Aorta (tissue), 5 donors: Measurements from ENCODE around the gene MYL6B. TPM values are rescaled to one million over a fixed set of nuclear protein-coding genes. Genes with fewer than 3 reads are reported as not detected.
A peak's percentile ranks its signal among the peaks of the same experiment; 100 is the strongest.

ENCODE experiments used
- ATAC-seq: fragments of 200-7000 bp; cut with Tn5 transposase; one replicate; pipeline ENCODE4 v1.9.1; 2022; ENCODE audit warnings: moderate library complexity; ENCODE audit not compliant: low FRiP score
- DNase-seq, 2 donors: peaks; one replicate each; pipeline ENCODE4 v3.0.0-alpha.2; 2020
- H3K27ac ChIP-seq, 2 donors: one replicate each; pipeline ENCODE4 v1.5.1; 2013; ENCODE audit warnings: low read length in 2 of 2, mild to moderate bottlenecking in 2 of 2, moderate library complexity in 2 of 2, control low read depth in 1 of 2, inconsistent platforms in 1 of 2, low read depth in 1 of 2
- H3K27me3 ChIP-seq, 2 donors: one replicate each; pipeline ENCODE4 v1.6.1; 2013; ENCODE audit warnings: control low read depth in 1 of 2, low read length in 1 of 2, mild to moderate bottlenecking in 1 of 2, moderate library complexity in 1 of 2; ENCODE audit not compliant: insufficient read depth in 2 of 2, control insufficient read depth in 1 of 2
- H3K36me3 ChIP-seq, 2 donors: one replicate each; pipeline ENCODE4 v1.6.1; 2013; ENCODE audit warnings: control low read depth in 1 of 2, low read length in 1 of 2, mild to moderate bottlenecking in 1 of 2; ENCODE audit not compliant: insufficient read depth in 2 of 2, control insufficient read depth in 1 of 2
- H3K4me1 ChIP-seq, 2 donors: one replicate each; pipeline ENCODE4 v1.6.1; 2013; ENCODE audit warnings: low read length in 2 of 2, control low read depth in 1 of 2, mild to moderate bottlenecking in 1 of 2, moderate library complexity in 1 of 2; ENCODE audit not compliant: insufficient read depth in 2 of 2, control insufficient read depth in 1 of 2
- H3K4me3 ChIP-seq, 2 donors: one replicate each; pipeline ENCODE4 v1.5.1; 2013; ENCODE audit warnings: low read length in 2 of 2, control low read depth in 1 of 2, mild to moderate bottlenecking in 1 of 2
- H3K9me3 ChIP-seq: one replicate; pipeline ENCODE4 v1.6.1; 2013; ENCODE audit warnings: mild to moderate bottlenecking, low read length; ENCODE audit not compliant: control insufficient read depth
- WGBS, 2 donors: extraction: QIAGEN DNeasy Blood & Tissue Kit; methylation state at CpG; one replicate each; pipeline ENCODE4 v1.1.7; 2013; 5-methylcytosine and 5-hydroxymethylcytosine counted together
- intact Hi-C, 2 donors: fragments of 100-400 bp; cut with DNase I; formaldehyde crosslinking; loops; one replicate each; pipeline versions ENCODE4 v1.14.2 to v1.15.0; 2022
- polyA plus RNA-seq, 2 donors: library from polyadenylated mRNA; stranded (reverse); fragments of 200-250 nt; gene quantifications; one replicate each; pipeline ENCODE4 v1.2.3, GENCODE V29; 2013
- total RNA-seq, 2 donors: library from RNA; stranded (reverse); fragmentation: NEBNext Ultra II Directional; extraction: Animal tissue kit (Norgen Biotek cat#: 25700); gene quantifications; one replicate each; pipeline ENCODE4 v1.2.1, GENCODE V29; 2021
- donor health status: healthy with polysubstance abuse.
- donor health status: Bipolar disorder and iron deficiency.
- donor health status: DM: no; HTN: no; CAD: no.
- donor health status: DM: no; HTN: no; CAD: no.
- donor health status: DM: yes; HTN: yes; CAD: no.

The MYL6B gene
- total and polyA plus RNA-seq, 4 donors: 30.2 to 101 (median 50.4) TPM

GRCh38 chr12:56141946-56142784 lies 10.2 kb upstream of the MYL6B start:
- Histone ChIP-seq H3K36me3 (peaks cover 6 to 17% of the 10 kb centered on the region in 2 donors), H3K4me1 (no peaks in the 10 kb centered on the region), H3K4me3 (no peak overlapping the region), H3K27ac (no peak overlapping the region), H3K9me3 (no peaks in the 10 kb centered on the region), H3K27me3 (no peaks in the 10 kb centered on the region)
- ATAC-seq (no peak), DNase-seq (no peak)
- intact Hi-C loops: no loop called here
- 88 to 93% methylated on average over 19 of the region's 19 CpGs for whole genome bisulfite sequencing, 2 donors

- 78 to 79% methylated on average over 4 of the region's 4 CpGs for WGBS, 2 donors
- Histone ChIP-seq H3K27me3 (no peaks in the 10 kb centered on the region), H3K36me3 (peaks cover 2 to 14% of the 10 kb centered on the region in 2 donors), H3K27ac (no peak overlapping the region), H3K4me1 (no peaks in the 10 kb centered on the region), H3K4me3 (no peak overlapping the region), H3K9me3 (no peaks in the 10 kb centered on the region)
- intact Hi-C loops: no loop called here
- DNase-seq (no peak), ATAC-seq (no peak)
Observed at GRCh38 chr12:56143217-56143616, 9.2 kb upstream of the MYL6B start.

- ATAC-seq: peak; percentile 6
- Histone ChIP-seq H3K4me3 (no peak overlapping the region), H3K27ac (no peak overlapping the region), H3K9me3 (no peaks in the 10 kb centered on the region), H3K4me1 (no peaks in the 10 kb centered on the region), H3K27me3 (no peaks in the 10 kb centered on the region), H3K36me3 (peaks cover 0 to 14% of the 10 kb centered on the region in 2 donors)
- intact Hi-C loops: no loop called here
- WGBS, 2 donors: 86% methylated on average over 8 of the region's 8 CpGs
- DNase-seq: no peak
Observed at GRCh38 chr12:56143870-56144269, 8.5 kb upstream of the MYL6B start.

- Histone ChIP-seq H3K27ac (no peak overlapping the region), H3K27me3 (no peaks in the 10 kb centered on the region), H3K9me3 (no peaks in the 10 kb centered on the region), H3K4me1 (no peaks in the 10 kb centered on the region), H3K36me3 (peaks cover 0 to 14% of the 10 kb centered on the region in 2 donors), H3K4me3 (no peak overlapping the region)
- WGBS, 2 donors: 77 to 89% methylated on average over 3 of the region's 3 CpGs
- no peak for ATAC-seq
- DNase-seq: no peak
- intact Hi-C loops: no loop called here
Observed at GRCh38 chr12:56145217-56145616, 7.2 kb upstream of the MYL6B start.

- Histone ChIP-seq H3K4me1 (no peaks in the 10 kb centered on the region), H3K4me3 (no peak overlapping the region), H3K36me3 (peaks cover 0 to 9% of the 10 kb centered on the region in 2 donors), H3K27me3 (no peaks in the 10 kb centered on the region), H3K27ac (no peak overlapping the region), H3K9me3 (no peaks in the 10 kb centered on the region)
- no peak for DNase-seq
- ATAC-seq: no peak
- intact Hi-C loops: no loop called here
- 43 to 44% methylated on average over 13 of the region's 13 CpGs for WGBS, 2 donors
Observed at GRCh38 chr12:56146492-56147460, 5.6 kb upstream of the MYL6B start.

GRCh38 chr12:56150563-56150962 lies 1.8 kb upstream of the MYL6B start:
- no peak for ATAC-seq
- no peaks in the 10 kb centered on the region for H3K36me3 ChIP-seq
- DNase-seq: no peak
- no peak overlapping the region for H3K27ac ChIP-seq
- whole genome bisulfite sequencing, 2 donors: 62 to 65% methylated on average over 3 of the region's 3 CpGs
- no peaks in the 10 kb centered on the region for H3K9me3 ChIP-seq
- H3K27me3 ChIP-seq: no peaks in the 10 kb centered on the region
- H3K4me3 ChIP-seq: no peak overlapping the region
- intact Hi-C loops: loop anchor here in 1 of 2 donors (2.0 kb wide), 1 partner anchor 22 kb away; the partner anchor contains the start of gene ESYT1
- no peaks in the 10 kb centered on the region for H3K4me1 ChIP-seq

- Histone ChIP-seq H3K9me3 (no peaks in the 10 kb centered on the region), H3K27me3 (no peaks in the 10 kb centered on the region), H3K4me1 (no peaks in the 10 kb centered on the region), H3K4me3 (peak overlapping the region; percentile 66), H3K27ac (peak overlapping the region in 1 of 2 donors; percentile 62), H3K36me3 (no peaks in the 10 kb centered on the region)
- ATAC-seq (peak; percentile 24), DNase-seq (peak; percentile 62 to 85)
- 11 to 12% methylated on average over 12 of the region's 12 CpGs for WGBS, 2 donors
- intact Hi-C loops: loop anchor here in 1 of 2 donors (2.0 kb wide), 1 partner anchor 23 kb away; the partner anchor contains the start of gene ESYT1
Observed at GRCh38 chr12:56151672-56152131, 685 bp upstream of the MYL6B start.

- Histone ChIP-seq H3K9me3 (no peaks in the 10 kb centered on the region), H3K27ac (no peak overlapping the region), H3K27me3 (no peaks in the 10 kb centered on the region), H3K4me3 (peak overlapping the region; percentile 15 to 42), H3K36me3 (no peaks in the 10 kb centered on the region), H3K4me1 (no peaks in the 10 kb centered on the region)
- 11 to 12% methylated on average over 8 of the region's 8 CpGs for WGBS, 2 donors
- no peak for ATAC-seq
- intact Hi-C loops: no loop called here
- no peak for DNase-seq
Observed at GRCh38 chr12:56152756-56153677, 630 bp downstream of the MYL6B start.
